Activated gamma-delta T cell (primary cell): ENCODE data around the gene HDAC5.
"Not testable (repeated sequence)": the region's sequence is repeated elsewhere in the genome, so short reads cannot be mapped to it uniquely, and the experiment has no call there.

Source experiments
- DNase-seq: peaks from one replicate; lab custom pipeline; 2025; lab: John Stamatoyannopoulos, UW
- total RNA-seq, 2 donors: gene quantifications; one replicate each; lab custom pipeline; 2026; lab: John Stamatoyannopoulos, UW

HDAC5 gene
- total RNA-seq: 89.0 to 93.6 reads per million in 2 donors

DNA sequence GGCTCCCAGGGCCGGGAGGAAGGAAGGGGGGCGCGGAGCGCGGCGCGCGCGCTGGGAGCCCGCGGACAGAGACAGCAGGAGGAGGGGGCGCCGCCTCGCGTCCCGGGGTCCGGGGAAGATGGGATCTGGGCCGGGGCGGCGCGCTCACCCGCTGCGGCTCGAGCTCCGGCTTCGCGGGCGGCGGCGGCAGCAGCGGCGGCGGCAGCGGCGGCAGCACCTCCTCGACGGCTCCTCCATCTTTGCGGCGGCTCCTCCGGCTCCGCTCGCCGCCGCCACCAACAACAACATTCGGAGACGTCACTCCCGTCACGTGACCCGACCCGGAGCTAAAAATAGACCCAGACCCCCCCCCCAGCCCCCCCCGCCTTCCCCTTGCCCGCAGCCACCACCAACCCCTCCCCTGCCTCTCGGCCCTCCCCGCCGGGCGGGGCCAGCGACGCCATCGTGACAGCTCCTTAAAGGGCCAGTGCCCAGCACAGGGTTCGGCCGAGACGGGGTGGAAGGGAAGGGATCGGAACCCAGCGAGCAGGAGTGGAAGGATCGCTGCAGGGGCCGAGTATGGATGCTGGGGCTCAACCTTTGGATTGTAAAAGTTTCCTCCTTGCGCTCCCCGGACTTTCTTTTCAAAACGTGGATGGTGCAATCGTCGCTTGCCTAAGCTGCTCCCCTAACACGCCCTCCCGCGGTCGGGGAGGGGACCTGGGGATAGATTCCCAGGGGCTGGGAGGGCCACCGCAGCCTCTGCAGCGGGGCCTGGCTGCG lies at the start of gene HDAC5:
HDAC5 (minus strand) TSS at position 286 of the 762 bp plus-strand sequence. CDS start 6,126 bp downstream, outside the sequence.
- peak; percentile 90 for DNase-seq

DNA sequence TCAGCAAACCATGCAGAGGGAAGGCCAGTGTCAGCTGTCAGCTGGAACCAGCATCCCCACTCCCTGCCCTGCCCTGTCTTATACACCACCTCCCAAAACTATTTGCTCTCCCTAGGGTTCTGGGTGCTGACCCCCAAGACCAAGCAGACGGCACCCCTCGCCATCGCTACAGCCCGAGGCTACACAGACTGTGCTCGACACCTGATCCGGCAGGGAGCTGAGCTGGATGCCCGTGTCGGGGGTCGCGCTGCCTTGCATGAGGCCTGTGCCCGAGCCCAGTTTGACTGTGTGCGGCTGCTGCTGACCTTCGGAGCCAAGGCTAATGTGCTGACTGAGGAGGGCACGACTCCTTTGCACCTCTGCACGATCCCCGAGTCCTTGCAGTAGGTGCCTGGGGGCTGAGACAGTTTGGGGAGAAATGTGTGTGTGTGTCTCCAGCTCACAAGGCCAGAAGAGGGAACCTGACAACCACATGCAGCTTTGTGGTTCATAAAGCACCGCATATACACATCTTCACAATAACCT lies 48.6 kb upstream of the HDAC5 start:
- no peak for DNase-seq

DNA sequence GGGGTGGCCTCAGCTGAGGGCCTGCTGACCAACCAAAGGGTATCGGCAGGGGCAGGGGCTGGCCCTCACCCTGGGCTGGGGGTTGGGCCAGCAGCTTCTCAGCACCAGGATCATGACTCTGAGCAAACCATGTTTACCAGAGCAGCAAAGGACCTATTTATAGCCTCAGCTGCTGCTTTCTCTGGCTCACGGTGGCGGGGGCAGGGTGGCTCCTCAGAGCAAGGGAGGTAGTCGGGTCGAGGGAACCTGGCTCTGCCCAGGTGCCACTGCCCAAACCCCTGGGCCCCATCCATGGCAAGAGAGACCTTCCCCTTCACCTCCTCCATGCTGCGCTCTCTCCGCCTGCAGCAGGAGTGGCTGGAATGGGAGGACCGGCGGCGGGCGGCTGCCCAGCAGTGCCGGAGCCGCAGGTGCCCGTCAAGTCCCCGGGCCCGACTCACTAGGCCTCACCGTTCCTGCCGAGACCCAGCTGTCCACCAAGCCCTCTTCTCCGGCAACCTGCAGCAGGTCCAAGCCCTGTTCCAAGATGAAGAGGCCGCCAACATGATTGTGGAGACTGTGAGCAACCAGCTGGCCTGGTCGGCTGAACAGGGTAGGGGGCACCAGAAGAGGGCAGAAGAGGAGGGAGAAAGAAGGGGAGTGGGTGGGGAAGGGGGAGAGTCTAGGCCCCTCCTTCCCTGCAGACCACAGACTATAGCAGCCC lies 47.2 kb upstream of the HDAC5 start, which contains the start of gene ASB16:
ASB16 (plus strand) TSS at position 206 of the 703 bp plus-strand sequence; CDS start at position 292, 86 bp downstream.
- no peak for DNase-seq

DNA sequence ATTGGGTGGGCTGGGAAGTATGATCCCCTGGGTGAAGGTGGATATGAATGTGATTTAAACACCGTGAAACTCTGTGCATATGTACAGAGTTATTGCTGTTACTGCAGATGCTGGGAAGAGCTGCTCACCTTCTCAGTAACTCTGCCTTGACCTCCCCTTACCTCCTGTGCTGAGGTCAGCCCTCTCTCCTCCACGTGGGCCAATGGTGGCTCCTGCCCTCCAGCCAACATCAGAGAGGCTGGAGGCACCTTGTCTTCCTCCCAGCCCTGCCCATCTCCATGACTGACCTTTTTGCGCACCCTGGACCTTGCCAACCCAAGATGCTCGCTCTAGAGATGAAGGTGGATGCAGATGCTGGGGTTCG lies 46.7 kb upstream of the HDAC5 start:
- DNase-seq: no peak

DNA sequence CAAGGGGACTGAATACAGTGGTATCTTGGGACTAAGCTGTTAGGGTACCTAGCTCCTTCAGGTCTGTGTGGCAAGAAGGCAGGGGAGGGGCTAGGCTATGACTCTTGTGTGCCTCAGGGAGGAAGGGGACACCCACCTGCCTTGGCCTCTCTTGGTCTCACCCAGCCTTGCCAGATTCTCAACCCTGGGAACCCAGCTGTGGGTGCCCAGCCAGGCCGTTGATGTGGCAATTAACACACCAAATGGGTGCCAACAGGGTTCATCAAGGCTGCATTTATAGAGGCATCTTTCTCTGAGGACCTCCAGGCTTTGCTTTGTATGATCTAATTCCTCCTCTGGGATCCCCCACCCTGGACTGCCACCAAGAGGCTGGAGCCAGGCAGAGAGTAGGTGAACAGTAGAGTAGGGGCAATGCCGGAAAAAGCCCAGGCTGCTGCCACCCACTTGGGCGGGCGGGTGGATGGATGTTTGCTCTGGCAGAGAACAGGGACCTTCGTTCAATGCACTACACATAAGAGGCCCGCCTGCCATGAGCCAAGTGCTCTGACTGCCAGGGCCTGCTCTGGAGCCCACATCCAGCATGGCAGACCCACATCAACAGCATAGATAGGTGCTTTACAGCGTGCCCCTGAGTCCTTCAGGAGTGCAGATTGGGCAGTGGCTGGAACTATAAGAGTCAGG lies 43.9 kb upstream of the HDAC5 start:
- DNase-seq: no peak

DNA sequence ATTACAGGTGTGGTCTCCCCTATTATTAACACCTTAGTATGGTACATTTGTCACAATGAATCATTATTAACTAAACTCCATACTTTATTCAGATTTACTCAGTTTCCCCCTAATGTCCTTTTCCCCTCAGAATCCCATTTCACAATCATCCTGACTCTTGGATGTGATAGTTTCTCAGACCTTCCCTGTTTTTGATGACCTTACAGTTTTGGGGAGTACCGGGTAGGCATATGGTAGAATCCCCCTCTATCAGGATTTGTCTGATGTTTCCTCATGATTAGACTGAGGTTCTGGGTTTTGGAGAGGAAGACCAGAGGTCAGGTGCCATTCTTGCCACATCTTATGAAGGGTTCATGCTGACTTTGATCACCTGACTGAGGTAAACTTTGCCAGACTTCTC lies 41.0 kb upstream of the HDAC5 start:
- no peak for DNase-seq

DNA sequence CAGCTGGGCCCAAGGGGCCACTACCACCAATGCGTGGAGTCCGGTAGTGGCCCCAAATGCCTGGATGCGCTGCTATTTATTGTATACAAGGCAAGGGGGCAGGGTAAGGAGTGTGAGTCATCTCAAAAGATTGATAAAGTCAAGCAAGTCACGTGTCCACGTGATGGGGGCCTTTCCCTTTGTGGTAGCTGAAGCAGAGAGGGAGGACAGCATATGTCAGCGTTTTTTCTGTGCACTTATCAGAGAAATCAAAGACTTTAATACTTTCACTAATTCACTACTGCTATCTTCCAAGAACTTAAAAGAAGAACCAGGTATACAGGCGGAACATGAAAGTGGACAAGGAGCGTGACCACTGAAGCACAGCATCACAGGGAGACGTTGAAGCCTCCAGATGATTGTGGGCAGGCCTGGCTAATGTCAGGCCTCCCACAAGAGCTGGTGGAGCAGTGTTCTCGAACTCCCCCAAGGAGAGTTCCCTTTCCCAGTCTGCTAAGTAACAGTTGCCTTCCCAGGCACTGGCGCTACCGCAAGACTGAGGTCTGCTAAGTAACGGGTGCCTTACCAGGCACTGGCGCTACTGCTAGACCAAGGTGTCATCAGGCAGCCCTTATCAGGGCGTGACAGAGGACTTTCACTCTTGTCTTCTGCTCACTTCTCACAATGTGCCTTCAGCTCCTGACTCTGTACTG lies 36.2 kb upstream of the HDAC5 start:
- no peak for DNase-seq

DNA sequence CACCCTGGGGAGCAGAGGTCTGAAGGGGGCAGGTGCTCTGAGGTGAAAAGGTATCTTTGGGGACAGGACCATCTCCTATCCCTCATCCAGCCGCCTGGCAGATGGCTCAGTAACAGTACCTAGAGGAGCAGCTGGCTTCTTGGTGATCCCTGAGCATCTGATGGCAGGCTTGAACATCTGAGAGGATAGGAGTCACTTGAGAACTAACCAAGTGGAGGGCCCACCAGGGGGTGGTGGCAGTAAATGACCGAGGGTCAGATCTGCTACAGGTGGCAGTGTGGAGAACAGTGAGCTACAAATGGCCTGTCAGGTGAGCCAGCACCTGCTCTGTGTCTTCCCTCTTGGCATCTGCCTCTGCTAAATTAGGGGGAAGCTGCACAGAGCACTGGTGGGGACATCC lies 32.0 kb upstream of the HDAC5 start:
- DNase-seq: no peak

DNA sequence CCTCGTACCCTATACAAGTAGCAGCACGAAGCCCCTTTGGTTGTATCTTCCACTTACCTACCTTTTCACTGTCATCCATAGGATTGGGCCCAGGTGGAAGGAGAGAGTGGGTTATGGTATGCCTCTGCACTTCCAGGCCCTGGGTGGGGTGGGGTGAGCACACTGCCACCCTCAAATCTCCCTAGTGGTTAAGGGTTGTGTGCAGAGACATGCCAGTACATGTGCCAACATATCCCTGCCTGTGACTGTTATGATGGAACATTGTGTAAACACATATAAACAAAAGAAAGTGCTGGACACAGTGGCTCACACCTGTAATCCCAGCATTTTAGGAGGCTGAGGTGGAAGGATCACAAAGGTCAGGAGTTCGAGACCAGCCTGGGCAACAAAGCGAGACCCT lies 29.4 kb upstream of the HDAC5 start:
- DNase-seq: no peak

DNA sequence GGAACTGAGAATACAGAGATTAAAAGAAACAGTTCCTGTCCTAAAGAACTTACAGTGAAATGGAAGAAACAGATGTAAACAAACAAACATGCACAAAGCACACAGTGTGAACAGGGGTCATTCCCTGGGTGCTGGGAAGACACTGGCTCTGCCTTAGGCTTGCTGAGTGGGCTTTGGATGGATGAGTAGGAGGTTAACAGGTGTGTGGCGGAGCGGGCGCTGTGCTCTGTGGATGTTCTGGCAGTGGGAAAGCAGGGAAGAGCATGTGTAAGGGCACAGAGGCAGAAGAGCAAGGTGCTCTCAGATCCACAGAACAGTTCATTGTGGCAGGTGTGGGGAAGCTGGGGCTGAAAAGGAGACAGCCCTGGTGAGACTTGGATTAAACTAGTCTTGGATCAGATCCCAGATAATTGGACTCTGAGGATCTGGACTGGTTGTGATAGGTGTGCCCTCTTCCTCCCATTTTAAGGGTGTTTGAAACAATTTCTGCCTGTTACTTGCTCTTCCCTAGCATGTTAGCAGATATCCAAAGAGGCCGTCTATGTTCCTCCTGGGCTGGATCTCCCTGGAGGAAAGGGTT lies 26.4 kb upstream of the HDAC5 start:
- DNase-seq: no peak

DNA sequence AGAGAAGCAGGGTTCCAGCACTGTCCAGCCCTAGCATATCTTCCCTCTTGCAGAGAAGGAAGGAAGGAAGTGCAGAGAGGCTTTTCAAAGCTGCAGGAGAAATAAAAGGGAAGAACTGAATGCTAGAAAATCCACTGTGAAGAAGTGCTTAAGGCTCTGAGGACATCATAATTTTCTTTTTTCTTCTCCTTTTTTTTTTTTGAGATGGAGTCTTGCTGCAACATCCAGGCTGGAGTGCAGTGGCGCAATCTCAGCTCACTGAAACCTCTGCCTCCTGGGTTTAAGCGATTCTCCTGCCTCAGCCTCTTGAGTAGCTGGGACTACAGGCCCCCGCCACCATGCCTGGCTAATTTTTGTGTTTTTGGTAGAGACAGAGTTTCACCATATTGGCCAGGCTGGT lies 25.6 kb upstream of the HDAC5 start:
- DNase-seq: not testable (repeated sequence)

DNA sequence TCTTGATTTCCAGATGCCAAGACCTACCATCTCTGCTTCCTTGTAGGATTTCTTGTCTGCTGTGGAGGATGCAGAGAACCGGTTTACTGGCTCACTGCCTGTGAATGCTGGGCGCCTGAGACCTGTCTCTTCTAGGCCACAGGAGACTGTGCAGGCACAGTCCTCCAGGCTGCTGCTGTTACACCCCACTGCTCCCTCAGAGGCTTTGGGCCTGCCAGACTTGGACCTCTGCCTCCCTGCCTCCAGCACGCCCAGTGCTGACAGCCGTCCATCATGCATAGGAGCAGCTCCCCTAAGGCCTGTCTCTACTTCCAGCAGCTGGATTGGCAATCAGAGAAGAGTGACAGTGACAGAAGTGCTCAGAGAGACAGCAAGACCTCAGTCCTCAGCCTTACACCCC lies 24.4 kb upstream of the HDAC5 start:
- DNase-seq: no peak

DNA sequence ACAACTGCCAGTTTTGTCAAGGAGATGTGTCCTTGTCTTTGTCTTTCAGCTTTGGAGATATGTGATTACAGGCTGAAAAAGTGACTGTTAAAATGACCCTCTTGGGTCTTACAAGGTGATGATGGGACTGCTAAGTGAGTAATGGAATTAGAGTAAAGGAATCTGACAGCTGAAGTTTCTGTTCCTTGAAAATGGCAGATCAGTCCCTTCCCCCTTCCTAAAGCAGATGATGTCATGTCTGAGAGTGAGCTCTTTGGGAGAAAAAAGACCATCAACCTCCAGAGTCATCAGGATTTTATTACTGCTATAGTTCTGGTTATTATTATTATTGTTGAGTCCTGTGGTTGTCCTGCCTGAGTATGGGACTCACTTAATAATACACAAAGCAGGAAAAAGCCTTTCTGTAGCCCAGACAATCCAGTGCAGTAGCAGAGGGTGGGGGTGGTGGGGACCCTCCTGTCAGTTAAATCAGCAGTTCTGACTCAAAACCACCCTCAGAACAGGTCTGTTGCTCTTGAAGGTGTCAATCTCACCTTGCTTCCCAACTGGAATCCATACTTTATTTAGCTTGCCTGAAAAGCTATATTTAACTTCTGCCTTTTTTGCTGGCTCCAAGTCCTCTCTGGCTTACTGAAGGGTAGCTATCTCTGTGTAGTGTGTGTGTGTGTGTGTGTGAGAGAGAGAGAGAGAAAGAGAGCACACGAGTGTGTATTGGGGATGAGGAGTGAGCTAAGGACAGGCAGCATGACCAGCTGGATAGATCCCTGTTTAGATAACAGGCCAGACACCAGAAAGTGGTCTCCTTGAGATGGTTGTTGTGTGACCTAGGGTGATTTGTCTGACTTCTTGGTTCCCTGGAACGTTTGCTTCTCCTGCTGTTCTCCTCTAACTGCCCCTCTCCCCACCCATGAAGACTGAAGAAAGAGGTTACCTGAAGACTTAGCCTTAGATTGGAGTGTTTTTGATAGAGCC lies 23.2 kb upstream of the HDAC5 start:
- no peak for DNase-seq

DNA sequence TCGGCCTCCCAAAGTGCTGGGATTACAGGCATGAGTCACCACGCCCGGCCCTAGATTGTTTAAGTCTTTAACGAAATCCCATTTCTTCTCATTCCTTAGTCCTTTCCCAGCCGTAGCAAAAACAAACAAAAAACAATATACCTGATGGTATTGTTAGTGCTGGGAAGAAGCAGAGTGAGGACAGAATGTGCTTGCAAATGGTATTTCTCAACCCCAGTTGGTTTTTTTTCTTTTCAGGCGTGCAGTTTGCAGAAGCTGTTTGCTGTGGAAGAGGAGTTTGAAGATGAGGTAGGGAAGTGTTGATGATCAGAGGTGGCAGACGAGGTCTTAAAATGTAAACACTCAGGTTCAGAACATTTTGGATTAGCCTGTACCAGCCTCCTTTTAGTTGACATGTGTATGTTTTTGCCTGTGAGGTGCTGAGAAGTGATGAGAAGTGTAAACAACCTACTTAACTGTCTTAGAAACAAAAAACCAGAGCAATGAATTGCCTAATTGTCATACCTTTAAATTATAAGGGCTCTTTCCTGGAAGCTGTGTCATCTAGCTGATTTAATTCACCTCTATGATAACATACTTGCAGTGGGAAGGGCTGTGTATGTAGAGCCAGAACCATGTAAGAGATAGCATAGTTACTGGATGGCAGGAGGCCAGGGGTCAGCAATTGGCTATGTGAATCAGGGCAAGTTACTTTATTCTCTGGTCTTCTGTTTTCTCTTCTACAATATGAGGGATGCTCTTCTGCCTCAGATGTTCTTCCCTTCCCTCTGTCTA lies 21.7 kb upstream of the HDAC5 start:
- DNase-seq: no peak

DNA sequence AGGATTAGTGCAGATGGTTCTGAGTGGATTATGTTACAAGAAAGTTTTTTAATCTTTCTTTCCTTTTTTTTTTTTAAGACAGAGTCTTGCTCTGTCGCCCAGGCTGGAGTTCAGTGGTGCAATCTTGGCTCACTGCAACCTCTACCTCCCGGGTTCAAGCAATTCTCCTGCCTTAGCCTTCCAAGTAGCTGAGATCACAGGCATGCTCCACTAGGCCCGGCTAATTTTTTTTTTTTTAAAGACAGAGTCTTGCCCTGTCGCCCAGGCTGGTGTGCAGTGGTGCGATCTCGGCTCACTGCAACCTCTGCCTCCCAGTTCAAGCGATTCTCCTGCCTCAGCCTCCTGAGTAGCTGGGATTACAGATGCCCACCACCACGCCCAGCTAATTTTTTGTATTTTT lies 20.5 kb upstream of the HDAC5 start:
- DNase-seq: not testable (repeated sequence)

DNA sequence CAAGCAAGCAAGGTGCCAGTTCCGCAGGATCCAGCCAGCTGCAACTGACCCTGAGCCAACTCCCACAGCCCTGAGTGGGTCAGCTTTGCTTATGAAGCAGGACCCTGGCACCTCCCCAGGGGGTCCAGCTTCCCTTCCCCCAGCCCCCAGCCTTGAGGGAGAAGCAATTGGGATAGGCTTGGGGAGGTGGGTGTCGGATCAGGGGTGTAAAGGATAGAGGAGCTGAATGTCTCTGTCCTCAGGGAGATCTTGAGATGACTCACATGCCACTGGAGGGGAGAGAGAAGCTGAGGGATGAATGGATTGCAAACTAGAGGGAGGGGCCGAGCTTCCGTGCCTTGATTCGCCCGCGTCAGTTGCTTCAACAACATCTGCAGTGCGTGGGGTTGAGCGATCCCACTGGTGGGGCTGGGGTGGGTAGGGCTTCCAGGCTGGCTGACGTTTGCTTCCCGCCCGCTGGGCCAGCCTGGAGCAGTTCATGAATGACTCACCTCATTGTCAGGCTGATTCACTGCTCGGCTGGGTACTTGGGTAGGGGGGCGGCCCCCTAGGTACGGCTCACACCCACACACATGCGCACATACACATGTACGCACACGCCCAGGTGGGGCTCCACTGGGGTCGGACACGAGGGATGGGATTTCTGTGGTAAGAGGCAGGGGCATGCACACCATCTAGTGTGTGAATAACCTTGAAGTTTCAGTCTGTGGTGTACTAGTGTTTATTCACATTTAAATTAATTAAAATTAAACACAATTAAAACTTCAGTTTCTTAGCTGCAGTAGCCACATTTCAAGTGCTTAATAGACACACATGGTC lies 14.7 kb upstream of the HDAC5 start:
- DNase-seq: no peak

DNA sequence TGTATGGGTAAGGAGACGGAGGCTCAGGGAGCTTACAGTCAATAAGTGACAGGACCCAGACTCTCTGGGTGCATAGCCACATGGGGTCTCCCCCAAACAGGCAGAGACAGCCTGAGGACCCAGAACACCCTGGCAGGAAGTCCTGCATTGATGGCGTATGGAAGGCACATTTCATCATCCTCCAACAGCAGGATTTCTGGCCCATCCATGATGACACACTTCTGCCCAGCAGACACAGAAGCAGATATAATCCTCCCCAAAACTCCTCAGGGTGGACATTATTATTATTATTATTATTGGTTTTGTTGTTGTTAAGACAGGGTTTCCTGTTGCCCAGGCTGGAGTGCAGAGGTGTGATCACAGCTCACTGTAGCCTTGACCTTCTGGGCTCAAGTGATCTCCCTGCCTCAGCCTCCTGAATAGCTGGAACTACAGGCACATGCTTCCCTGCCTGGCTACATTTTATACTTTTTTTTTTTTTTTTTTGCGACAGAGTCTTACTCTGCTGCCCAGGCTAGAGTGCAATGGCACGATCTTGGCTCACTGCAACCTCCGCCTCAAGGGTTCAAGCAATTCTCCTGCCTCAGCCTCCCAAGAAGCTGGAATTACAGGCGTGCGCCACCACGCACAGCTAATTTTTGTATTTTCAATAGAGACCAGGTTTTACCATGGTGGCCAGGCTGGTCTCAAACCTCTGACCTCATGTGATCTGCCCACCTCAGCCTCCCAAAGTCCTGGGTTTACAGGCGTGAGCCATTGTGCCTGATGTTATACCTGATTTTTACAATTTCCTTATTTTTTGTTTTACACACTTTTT lies 11.5 kb upstream of the HDAC5 start:
- no peak for DNase-seq
